Measurements from ENCODE around the gene KLHL42.

DNA sequence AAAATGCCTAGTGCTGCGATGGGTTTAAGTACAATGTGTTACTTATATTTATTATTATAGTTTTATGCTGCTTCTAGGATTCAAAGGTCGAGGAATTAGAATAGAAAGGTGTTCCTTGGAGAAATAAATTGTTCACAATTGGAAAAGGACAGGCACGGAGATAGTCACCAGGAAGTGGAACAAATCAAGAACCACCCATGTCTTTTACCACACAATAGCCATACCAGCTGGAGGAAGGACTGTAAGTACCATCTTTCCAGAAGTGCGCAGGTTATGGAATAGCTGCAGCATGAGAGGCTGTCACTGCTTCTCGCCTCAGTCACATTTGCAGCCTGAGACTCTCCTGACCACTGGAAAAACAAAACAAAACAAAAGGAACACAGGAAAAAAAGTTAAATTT is 40.5 kb downstream of the KLHL42 start:
- TF ChIP-seq EZH2 (IDR thresholded peaks at IDR 0.05; ENCODE audit: insufficient read depth, poor library complexity, severe bottlenecking) = no peak
- no peak for TF ChIP-seq EZH2phosphoT487 (IDR thresholded peaks at IDR 0.05; ENCODE audit: insufficient read depth, low read depth)
